Measurements from ENCODE around the gene KCNMA1. TPM values are rescaled to one million over a fixed set of nuclear protein-coding genes. Genes with fewer than 3 reads are reported as not detected.

The KCNMA1 gene
- total and polyA plus RNA-seq, 9 of the 15 experiments (the other 6 are each of a cell fraction or from before 2014, with no cell fraction given), result 0.01 to 0.95 (median 0.15) TPM; not detected in 4

GRCh38 chr10:77208684-77209256 is 428.8 kb downstream of the KCNMA1 start (continued):
- TF ChIP-seq TSHZ1 (CRISPR knock-in tag; IDR thresholded peaks at IDR 0.05) (no peak), XRCC5 (IDR thresholded peaks at IDR 0.05; ENCODE audit: low read depth, low read length) (no peak), MITF (IDR thresholded peaks at IDR 0.05) (no peak), SAFB (IDR thresholded peaks at IDR 0.05; ENCODE audit: borderline replicate concordance, low read depth, low read length) (no peak)
- TF ChIP-seq, protein P1, sequence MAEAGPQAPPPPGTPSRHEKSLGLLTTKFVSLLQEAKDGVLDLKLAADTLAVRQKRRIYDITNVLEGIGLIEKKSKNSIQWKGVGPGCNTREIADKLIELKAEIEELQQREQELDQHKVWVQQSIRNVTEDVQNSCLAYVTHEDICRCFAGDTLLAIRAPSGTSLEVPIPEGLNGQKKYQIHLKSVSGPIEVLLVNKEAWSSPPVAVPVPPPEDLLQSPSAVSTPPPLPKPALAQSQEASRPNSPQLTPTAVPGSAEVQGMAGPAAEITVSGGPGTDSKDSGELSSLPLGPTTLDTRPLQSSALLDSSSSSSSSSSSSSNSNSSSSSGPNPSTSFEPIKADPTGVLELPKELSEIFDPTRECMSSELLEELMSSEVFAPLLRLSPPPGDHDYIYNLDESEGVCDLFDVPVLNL (CRISPR knock-in tag; IDR thresholded peaks at IDR 0.05; ENCODE audit: low read depth), result no peak
